ENCODE measurements around the gene DDX3X. TPM values are rescaled to one million over a fixed set of nuclear protein-coding genes. Genes with fewer than 3 reads are reported as not detected.

Gene DDX3X
- total and polyA plus RNA-seq, 9 of the 15 experiments (the other 6 are each of a cell fraction or from before 2014, with no cell fraction given), result 51.3 to 232 (median 138) TPM

- TF ChIP-seq ZNF592 (IDR thresholded peaks at IDR 0.05) (peak; percentile 81), ZNF175 (CRISPR knock-in tag; IDR thresholded peaks at IDR 0.05; ENCODE audit: low read depth) (peak; percentile 52; the same call in 1 of the 2 replicates), MGA (IDR thresholded peaks at IDR 0.05) (0 out of 2 replicates have a peak, but pooled peaks have one; percentile 13), SMAD4 (CRISPR knock-in tag; conservative IDR thresholded peaks at IDR 0.05) (peak; percentile 46; the same call in 1 of the 2 replicates)
These were observed 77.3 kb downstream of the DDX3X start (continued) for GRCh38 chrX:41411222-41411621.
